Ishikawa (cell line): ENCODE measurements around the gene KRT80.

Source experiments
- CEBPB ChIP-seq: IDR thresholded peaks from 2 replicates; pipeline ENCODE4 v1.6.1; 2012
- CREB1 ChIP-seq: IDR thresholded peaks from 2 replicates; pipeline ENCODE4 v1.6.1; 2012; ENCODE audit warnings: low read depth
- EGR1 ChIP-seq: IDR thresholded peaks from 2 replicates; pipeline ENCODE4 v1.6.1; 2012
- EP300 ChIP-seq: IDR thresholded peaks from 2 replicates; pipeline ENCODE4 v1.6.1; 2012; ENCODE audit warnings: borderline replicate concordance
- FOXM1 ChIP-seq: IDR thresholded peaks from 2 replicates; pipeline ENCODE4 v1.6.1; 2012; ENCODE audit warnings: low read depth, borderline replicate concordance
- NFIC ChIP-seq: IDR thresholded peaks from 2 replicates; pipeline ENCODE4 v1.6.1; 2012
- TAF1 ChIP-seq: IDR thresholded peaks from 2 replicates; pipeline ENCODE4 v1.6.1; 2012; ENCODE audit warnings: low read depth, mild to moderate bottlenecking
- TEAD4 ChIP-seq: IDR thresholded peaks from 2 replicates; pipeline ENCODE4 v1.6.1; 2012
- TF ChIP-seq, protein P1 (sequence below): IDR thresholded peaks from 2 replicates; pipeline ENCODE4 v1.6.1; 2012
- TF ChIP-seq, protein P2 (sequence below): IDR thresholded peaks from 2 replicates; pipeline ENCODE4 v1.6.1; 2012; ENCODE audit warnings: low read depth, mild to moderate bottlenecking

DNA sequence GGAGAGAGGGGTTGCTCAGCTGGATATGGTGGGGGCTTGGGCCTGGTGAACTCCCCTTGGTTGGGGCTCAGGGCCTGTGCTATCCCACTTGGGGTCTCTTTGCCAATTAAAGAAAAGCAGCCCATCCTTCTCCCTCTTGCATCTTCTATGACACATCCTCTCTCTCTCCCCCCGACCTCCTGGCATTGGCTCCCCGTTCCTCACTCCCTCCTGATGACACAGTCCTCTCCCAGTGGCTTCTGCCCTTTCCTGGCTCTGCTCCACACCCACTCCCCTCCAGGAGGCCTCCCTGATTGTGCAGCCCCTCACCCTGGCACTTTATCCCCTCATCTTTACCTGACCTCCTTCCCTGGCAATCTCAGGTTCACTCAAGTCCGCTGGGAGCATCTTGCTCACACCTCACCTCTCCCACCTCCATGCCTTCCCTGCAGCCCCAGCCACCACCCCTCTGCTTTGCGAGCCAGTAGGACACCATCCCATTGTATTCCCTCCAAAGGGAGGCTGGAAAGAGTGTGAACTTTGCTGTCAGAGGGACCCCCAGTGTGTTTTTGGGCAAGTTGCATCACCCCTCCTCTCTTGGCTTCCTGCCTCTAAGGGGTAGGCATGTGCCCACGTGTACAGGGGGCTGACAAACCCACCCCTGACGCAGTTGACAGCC is 10.7 kb downstream of the KRT80 start:
- no peak for TF ChIP-seq EP300
- no peak for TF ChIP-seq CEBPB
- TF ChIP-seq, protein P1, sequence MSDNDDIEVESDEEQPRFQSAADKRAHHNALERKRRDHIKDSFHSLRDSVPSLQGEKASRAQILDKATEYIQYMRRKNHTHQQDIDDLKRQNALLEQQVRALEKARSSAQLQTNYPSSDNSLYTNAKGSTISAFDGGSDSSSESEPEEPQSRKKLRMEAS, result no peak
- TF ChIP-seq CREB1, result no peak
- no peak for TF ChIP-seq FOXM1
- TF ChIP-seq TEAD4, result no peak
- TF ChIP-seq, protein P2, sequence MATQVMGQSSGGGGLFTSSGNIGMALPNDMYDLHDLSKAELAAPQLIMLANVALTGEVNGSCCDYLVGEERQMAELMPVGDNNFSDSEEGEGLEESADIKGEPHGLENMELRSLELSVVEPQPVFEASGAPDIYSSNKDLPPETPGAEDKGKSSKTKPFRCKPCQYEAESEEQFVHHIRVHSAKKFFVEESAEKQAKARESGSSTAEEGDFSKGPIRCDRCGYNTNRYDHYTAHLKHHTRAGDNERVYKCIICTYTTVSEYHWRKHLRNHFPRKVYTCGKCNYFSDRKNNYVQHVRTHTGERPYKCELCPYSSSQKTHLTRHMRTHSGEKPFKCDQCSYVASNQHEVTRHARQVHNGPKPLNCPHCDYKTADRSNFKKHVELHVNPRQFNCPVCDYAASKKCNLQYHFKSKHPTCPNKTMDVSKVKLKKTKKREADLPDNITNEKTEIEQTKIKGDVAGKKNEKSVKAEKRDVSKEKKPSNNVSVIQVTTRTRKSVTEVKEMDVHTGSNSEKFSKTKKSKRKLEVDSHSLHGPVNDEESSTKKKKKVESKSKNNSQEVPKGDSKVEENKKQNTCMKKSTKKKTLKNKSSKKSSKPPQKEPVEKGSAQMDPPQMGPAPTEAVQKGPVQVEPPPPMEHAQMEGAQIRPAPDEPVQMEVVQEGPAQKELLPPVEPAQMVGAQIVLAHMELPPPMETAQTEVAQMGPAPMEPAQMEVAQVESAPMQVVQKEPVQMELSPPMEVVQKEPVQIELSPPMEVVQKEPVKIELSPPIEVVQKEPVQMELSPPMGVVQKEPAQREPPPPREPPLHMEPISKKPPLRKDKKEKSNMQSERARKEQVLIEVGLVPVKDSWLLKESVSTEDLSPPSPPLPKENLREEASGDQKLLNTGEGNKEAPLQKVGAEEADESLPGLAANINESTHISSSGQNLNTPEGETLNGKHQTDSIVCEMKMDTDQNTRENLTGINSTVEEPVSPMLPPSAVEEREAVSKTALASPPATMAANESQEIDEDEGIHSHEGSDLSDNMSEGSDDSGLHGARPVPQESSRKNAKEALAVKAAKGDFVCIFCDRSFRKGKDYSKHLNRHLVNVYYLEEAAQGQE, result no peak
- TF ChIP-seq TAF1, result no peak
- no peak for TF ChIP-seq EGR1
- no peak for TF ChIP-seq NFIC
